GM18526 (cell line): ENCODE measurements around the gene CSNK2A1.

ENCODE experiments used
- POLR2A ChIP-seq: IDR thresholded peaks from 3 replicates; pipeline ENCODE4 v1.6.1; 2011; ENCODE audit not compliant: insufficient read length; ENCODE audit errors: extremely low read depth

The CSNK2A1 gene

DNA sequence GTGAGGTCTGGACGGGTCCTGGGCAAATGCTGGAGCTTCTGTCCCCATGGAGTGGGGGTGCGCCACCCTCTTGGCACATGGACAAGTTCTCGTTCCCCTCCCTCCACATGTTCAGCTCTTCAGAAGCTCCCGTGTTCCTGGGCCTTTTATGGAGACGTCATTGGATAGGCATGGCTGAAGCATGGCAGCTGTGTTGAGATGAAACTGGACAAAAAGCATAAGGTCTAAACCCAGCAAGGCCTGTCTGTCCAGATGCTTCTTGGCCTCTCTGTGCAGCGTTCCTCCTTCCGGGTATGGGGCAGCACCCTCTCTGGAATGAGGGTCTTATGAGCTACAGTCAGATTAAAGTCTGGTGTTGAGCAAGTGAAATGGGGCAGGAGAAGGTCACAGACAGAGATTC lies 108.0 kb downstream of the CSNK2A1 start:
- TF ChIP-seq POLR2A: no peak

DNA sequence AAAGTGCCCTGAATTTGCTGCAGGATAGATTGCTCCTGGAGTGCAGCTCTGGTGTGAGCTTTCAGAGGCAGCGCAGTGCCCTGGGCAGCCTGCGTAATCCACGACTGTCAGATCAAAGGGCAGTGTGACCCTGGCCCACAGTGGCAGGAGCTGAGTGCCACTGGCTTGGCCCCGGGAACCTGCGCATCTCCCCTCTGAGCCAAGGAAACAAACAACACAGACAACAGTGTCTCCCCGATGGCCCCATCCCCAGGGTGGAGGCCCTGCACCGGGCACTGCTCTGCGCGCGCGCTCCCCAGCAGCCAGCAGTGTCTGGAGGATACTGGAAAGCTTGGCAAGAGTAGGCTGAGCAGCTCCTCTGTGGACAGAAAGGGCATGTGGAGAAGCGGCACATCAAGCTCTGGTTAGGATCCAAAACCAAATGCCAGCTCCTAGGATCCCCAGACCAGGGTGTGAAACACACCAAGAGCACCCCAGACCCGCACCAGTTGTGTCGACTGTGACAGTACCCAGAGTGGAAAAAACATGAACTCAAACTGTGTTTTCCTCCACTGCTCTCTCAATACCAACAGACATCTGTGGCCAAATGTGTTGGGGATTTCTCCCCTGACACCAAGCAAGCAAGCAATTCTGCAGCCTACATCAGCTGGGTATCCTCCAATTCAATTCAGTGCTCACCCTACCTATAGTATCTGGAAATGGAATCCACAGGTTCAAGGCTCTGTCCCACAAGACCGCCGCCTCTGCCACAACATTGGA lies 108.8 kb downstream of the CSNK2A1 start:
- no peak for TF ChIP-seq POLR2A

DNA sequence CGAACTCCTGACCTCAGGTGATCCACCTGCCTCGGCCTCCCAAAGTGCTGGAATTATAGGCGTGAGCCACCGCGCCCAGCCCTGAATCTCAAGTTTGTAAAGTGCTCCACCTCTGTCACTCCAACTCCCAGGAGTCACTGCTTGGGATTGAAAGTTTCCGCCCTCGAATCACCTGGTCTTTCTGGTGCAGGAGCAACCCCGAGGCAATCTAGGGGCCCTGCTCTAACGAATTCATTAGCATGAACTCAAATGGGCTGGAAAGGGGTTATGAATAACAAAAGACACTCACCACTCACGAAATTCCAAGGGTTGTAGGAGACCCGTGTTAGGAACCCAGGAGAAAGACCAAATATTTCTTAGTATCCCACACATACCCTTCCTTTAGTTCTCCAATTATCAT lies 109.4 kb downstream of the CSNK2A1 start:
- TF ChIP-seq POLR2A: no peak

DNA sequence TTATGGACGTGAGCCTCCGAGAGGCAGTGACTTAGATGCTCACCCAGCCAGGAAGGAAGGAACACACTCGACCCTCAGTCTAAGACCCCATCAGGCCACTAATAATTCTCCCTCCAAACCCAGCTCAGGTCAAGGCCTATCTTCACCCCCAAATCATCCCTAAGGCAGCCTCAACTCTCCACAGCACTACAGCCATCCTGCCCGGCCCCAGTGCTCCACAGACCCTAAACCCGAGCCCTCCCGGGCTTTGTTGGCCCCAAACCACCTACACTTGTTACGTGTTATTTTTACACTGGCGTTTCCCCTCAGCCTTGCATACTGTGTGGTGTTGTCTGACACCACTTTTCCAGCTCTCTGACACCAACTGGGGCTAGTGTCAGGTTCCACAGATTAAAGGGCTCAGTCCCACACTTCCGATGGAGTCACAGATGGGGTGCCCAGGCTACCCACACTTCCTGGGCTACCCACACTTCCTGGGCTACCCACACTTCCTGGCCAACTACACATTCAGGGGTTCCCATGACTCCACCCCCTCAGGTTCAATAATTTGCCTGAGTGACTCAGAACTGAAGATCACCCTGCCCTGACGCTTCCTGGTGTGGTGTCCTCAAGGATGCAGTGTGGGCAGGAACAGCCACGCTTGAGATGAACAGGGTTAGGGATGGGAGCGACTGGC lies 110.2 kb downstream of the CSNK2A1 start:
- no peak for TF ChIP-seq POLR2A

DNA sequence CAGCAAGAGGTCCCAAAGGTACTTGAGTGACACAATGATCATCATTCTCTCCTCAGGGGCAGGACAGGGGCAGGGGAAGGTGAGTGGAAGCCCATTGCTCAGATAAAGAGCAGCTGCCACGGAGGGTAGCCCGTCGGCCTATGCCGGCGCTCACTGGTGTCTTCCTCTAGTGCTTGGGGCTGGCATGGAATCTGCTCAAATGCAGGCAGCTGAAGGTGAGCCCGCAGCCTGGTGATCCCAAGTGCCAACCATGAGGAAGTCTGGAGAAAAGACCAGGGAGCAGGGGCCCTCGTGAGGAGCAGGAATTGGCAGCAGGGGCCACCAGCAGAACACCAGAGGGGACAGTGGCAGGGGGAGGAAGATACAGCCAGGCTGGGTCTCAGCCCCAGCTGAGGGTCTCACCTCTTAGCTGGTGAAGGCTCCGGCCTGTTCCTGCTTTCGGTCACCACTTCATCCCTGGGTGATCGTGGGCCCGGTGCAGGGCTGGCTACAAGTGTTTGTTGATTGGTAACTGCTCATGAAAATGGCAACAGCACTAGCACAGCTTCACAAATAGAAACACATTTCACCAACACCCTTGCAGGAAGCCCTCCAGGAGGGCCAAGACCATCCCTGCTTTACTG lies 110.8 kb downstream of the CSNK2A1 start:
- no peak for TF ChIP-seq POLR2A

- TF ChIP-seq POLR2A: no peak
Measured at GRCh38 chr20:432208-432607, 111.4 kb downstream of the CSNK2A1 start.

GRCh38 chr20:431012-431904 lies 112.3 kb downstream of the CSNK2A1 start:
- no peak for TF ChIP-seq POLR2A

DNA sequence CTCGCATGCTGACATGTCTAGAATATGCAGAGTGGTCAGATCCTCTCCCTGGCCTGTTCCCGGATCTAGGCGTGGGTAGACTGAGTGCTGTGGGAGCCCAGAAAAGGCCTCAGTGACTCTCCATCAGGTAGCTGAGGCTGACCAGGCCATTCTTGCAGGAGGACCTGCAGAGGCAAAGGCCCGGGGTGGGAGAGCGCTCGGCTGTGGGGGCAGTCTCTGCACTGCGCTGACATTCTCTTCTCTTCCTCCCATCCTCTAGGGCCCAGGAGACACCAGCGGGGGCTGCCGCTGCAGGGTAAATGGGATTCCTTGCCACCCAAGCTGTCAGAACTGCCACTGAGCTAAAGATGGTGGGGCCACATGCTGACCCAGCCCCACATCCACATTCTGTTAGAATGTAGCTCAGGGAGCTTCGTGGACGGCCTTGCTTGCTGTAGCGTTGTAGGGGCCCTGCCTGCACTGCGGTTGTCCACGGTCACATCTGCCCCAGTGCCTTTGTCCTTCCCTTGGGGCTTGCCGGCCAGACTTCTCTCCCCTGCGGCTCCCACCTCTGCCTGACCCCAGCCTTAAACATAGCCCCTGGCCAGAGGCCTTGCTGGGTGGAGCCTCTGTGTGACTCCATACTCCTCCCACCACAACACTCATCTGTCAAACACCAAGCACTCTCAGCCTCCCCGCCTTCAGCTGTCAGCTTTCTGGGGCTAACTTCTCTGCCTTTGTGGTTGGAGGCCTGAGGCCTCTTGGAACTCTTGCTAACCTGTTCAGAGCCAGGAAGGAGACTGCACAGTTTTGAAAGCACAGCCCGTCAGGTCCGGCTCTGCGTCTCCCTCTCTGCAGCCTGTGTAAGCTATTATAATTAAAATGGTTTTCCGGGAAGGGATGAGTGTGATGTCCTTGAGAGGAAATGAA lies 113.2 kb downstream of the CSNK2A1 start:
- no peak for TF ChIP-seq POLR2A

GRCh38 chr20:428658-429200 lies 114.9 kb downstream of the CSNK2A1 start:
- no peak for TF ChIP-seq POLR2A

DNA sequence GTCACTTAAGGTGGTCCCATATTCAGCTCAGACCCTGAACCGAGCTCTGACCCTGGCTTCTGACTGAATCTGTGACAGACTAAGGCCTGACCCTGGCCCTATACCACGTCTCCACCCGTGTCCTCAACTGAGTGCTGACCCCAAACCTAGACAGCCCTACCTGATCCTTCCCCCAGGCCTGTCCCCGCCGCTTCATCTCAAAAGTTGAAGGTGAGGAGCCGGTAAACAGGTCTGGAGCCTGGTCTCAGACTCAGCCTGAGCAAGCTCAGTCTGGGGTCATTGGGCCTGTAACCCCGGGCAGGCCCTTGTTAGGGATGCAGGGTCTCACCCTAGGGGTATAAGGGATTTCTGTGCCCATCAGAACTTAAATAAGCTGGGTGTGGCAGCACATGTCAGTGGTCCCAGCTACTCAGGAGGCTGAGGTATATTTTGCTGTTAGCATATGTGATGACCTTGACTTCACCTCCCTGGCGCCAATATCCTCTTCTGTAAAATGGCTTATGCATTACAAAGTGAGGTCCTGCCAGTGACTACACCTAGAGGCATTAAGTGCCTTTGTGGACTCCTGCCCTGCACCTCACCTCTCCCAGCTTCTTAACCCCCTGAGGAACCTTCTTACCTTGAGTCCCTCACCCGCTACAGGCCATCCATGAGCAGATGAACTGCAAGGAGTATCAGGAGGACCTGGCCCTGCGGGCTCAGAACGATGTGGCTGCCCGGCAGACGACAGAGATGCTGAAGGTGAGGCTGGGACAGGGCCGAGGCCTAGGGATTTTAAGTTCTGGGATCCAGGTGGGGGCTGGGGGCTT lies 115.5 kb downstream of the CSNK2A1 start:
- TF ChIP-seq POLR2A: no peak

- TF ChIP-seq POLR2A: no peak
Measured at GRCh38 chr20:427401-427800, 116.2 kb downstream of the CSNK2A1 start.

DNA sequence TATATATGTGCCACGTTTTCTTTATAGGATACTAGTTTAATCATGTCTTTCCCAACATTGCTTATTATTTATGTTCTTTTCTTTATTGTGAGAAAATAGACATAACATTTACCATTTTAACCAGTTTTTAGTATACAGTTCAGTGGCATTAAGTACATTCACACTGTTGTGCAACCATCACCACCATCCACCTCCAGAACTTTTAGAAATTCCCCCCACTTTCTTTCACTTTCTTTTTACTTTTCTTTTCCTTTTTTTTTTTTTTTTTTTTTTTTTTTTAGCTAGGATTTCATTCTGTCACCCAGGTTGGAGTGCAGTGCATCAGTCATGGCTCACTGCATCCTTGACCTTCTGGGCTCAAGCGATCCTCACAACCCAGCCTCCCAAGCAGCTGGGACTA lies 117.0 kb downstream of the CSNK2A1 start:
- TF ChIP-seq POLR2A: no peak
